Activated T-helper 9 cell treated with anti-CD3 and anti-CD28 coated beads, Interleukin-2, amount 50 U/mL, for 16 hours (primary cell): ENCODE data around the gene TMEM266.
A peak's percentile ranks its signal among the peaks of the same experiment; 100 is the strongest.
"Not testable (repeated sequence)": the region's sequence is repeated elsewhere in the genome, so short reads cannot be mapped to it uniquely, and the experiment has no call there.

Source experiments
- DNase-seq: peaks from one replicate; pipeline ENCODE4 v3.0.0-alpha.2; 2020; ENCODE audit warnings: low read depth

TMEM266 gene, protein sequence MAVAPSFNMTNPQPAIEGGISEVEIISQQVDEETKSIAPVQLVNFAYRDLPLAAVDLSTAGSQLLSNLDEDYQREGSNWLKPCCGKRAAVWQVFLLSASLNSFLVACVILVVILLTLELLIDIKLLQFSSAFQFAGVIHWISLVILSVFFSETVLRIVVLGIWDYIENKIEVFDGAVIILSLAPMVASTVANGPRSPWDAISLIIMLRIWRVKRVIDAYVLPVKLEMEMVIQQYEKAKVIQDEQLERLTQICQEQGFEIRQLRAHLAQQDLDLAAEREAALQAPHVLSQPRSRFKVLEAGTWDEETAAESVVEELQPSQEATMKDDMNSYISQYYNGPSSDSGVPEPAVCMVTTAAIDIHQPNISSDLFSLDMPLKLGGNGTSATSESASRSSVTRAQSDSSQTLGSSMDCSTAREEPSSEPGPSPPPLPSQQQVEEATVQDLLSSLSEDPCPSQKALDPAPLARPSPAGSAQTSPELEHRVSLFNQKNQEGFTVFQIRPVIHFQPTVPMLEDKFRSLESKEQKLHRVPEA

DNA sequence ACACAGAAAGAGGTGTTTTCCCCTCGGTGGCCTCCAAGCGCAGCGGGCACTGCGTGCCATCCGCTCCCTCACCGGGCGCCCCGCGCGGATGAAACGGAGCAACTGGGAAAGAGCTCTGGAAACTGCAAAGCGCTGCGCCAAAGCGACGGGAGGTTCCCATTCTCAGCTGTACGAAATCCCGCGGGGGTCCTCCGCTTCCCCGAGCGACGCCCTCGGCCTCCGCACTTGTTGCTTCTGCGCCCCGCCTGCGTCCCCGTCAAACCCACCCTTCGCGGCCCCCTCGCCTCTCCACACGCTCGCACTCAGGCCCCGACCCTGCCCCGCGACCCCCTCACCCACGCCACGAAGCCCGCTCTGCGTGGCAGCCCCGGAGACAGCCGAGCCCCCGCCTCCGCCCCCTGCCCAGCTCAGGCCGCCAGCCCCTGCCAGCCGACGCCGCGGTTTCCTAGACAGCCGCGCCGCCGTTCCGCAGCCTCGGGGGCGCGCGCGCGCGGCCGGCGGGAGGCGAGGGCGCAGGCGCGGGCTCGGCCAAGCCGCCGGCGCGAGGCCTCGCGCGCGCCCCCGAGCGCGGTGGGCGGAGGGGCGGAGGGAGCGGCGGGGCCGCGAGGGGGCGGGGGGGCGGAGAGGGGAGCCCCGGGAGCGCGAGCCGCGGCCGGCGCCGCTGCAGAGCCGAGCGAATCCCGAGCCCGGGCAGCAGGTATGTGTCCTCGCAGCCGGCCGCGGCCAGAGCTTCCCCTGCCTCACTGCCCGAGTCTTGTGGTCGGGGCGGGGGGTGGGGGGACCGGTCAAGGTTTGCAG lies at the start of gene TMEM266:
Gene TMEM266 (plus strand): TSS at position 666 of the 798 bp plus-strand sequence. CDS start 74,279 bp downstream, outside the sequence.
- no peak for DNase-seq

DNA sequence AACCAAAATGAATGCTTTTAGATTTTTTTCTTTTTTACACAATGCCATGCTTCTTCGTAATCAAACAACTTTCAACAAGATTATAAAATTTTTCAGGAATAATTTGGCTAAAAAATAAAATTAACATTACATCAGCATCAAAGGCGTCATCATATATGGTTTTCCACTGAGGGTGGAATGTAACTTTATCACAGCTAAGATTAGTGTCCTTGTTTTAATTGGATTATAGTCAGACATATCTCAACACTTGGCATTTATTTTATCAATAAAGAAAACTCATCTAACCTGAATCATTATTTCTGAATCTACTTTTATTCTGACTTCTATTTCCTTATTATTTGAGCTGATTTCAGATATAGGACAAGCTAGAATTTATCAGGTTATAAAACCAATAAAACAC lies 49.2 kb upstream of the TMEM266 start:
- no peak for DNase-seq

DNA sequence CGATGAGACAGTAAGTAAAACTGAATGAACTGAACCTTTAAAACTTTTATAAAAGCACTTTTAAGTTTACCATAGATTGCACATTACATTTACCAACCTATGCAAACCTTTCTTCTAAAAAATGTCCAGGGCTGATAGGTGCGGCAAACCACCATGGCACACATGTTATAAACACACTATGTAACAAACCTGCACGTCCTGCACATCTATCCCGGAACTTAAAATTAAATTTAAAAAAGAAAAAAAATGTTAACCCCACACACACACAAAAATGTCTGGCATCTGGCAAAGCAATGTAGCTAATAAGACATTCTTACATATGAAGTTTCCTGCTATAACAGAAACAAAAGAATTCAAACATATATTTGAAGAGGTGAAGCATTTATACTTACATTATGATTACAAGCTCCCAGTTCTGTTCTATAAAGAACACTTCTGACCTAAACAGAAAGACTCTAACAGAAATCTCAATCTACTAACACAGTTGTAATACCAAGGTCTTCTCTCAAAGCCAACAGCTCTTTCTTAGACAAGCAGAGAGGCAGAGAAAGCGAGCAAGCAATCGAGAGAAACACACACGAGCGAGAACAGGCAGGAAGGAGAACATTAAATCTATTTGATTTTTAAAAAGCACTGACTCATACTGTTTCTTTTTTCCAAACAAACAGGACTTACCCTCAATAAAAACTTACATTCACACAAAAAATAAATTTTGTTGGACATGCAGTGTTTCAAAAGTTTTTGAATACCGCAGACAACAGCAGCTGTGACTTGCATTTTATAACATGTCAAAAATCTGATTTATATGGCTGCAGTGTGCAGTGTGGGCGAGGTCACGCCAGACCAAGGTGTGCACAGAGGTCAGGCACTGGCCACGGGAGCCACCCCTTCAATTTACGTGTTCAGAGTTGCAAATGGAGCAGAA lies 47.9 kb upstream of the TMEM266 start, which contains the start of gene NRG4:
Gene NRG4 (minus strand): TSS at position 798 of the 925 bp plus-strand sequence. CDS start 1,194 bp downstream, outside the sequence.
- DNase-seq = no peak

DNA sequence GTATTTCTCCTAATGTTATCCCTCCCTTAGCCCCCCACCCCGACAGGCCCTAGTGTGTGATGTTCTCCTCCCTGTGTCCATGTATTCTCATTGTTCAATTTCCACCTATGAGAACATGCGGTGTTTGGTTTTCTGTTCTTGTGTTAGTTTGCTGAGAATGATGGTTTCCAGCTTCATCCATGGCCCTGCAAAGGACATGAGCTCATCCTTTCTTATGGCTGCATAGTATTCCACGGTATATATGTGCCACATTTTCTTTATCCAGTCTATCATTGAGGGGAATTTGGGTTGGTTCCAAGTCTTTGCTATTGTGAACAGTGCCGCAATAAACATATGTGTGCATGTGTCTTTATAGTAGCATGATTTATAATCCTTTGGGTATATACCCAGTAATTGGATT lies 46.3 kb upstream of the TMEM266 start:
- not testable (repeated sequence) for DNase-seq

DNA sequence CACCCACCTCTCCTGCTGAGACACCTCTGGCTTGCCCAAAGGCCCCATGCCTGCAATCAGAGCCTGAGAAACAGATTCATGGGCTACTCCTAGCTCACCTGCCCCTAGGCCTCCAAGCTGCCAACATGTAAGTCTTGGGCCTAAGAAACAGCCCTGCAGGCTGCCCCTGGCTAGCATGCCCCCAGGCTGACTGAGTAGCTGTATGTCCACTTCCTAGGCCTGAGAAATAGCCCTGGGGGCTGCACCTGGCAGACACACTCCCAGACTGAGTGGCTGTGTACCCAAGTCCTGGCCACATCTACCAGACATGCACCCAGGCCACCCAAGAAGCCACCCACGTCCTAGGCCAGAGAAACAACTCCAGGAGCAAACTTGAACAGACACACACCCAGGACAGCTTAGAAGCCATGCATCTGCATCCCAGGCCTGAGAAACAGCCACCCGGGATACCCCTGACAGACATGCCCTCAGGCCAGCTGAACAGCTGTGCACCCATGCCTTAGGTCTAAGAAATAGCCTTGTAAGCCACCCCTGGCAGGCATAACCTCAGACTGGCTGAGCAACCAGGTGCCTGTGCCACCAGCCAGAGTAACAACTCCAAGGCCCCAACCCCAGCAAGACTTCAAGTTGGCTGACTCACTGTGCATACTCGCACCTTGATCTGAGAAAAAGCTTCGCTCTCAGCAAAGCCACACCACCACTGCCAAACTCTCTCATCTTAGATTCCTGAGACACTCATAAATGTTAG lies 35.6 kb upstream of the TMEM266 start:
- no peak for DNase-seq

DNA sequence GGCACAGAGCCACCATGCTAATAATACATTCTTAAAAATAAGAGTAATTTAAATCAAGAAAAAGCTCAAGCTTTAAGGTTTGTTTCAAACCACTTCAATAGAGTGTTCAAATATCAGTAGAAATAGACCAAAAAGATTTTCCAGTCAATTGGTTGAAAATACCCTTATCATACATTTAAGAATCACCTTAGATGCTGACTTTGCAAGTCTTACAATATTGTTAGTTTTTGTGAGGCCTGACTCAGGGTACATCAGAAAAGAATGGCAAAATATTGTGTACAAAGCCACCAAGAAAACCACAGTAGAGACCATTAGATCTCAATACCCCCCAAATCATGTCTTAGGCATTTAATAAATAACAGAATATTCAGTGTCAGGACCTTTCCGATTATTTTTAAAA lies 27.7 kb upstream of the TMEM266 start:
- DNase-seq = no peak

DNA sequence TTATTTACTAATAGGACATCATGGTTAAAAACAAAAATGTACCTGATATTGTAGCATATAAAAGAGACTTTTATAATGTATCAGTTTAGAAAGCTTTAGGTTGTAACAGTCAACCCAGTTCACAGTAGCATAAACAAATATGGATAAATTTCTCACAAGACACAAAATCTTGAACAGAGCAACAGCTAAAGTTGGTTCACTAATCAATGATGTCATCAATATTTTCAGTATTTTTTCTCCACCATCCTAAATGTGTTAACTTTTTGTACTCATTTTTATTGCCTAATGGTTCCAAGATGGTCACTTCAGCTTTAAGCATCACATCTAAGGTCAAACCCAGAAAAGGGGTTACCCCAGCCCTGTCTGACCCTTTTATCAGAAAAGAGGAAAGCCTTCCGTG lies 26.3 kb upstream of the TMEM266 start:
- DNase-seq = no peak

DNA sequence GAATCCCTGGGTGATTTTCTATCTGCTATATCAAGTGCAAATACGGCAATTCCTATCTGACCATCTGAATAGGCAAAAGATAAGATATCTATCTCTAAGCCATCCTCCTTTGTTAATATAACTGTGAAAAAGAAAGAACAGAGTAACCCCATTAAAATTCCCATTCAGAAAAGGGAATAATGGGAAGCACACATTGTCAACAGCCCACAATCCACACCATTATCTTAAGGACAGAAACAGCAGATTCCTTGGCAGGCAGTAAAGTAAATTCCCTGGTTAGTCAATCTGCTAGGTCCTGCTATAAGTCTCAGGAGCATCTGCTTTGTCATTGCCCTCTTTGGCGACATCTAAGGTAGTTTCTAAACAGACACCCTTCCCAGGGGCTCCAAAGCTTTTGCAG lies 25.7 kb upstream of the TMEM266 start:
- DNase-seq = no peak

DNA sequence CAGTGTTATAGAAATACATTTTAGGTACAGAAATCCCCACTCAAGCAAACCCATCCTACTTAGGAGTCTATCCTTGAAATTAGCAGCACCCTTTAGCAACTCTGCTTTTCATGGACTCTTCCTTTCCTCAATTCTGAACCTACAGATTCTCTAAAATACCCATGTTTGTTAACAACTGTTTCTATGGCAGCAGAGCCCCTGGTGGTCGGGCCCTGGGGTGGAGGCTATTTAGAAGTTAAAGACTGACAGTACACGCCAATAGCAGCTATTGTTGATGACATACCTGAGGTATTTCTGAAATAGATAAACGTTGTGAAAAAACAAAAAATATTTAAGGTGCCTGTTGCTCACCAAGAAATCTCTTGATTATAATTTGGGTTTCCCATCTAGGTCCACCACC lies 24.2 kb upstream of the TMEM266 start:
- no peak for DNase-seq

DNA sequence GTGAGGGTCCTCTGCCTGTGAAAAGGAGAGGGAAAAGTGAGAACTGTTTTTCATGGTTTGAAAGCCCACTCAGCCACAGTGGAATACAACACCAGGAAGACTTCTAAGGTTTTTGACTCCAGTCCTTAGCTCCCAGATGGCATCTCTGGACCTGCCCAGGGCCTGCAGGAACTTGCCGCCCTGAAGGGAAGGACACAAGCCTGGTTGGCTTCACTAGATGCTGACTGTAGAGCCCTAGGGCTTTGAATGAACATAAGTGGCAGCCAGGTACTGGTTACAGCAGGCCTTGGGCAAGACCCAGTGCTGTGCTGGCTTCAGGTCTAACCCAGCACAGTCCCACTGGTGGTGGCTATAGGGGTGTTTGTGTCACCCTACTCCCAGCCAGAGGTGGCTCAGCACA lies 21.3 kb upstream of the TMEM266 start:
- no peak for DNase-seq

DNA sequence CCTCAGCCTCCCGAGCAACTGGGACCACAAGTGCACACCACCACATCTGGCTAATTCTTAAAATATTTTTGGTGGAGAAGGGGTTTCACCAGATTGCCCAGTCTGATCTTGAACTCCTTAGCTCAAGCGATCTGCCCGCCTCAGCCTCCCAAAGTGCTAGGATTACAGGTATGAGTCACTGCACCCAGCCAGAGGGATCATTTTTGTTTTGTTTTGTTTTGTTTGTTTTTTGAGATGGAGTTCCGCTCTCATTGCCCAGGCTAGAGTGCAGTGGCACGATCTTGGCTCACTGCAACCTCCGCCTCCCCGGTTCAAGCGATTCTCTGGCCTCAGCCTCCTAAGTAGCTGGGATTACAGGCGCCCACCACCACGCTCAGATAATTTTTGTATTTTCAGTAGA lies 5.6 kb upstream of the TMEM266 start:
- DNase-seq = not testable (repeated sequence)

DNA sequence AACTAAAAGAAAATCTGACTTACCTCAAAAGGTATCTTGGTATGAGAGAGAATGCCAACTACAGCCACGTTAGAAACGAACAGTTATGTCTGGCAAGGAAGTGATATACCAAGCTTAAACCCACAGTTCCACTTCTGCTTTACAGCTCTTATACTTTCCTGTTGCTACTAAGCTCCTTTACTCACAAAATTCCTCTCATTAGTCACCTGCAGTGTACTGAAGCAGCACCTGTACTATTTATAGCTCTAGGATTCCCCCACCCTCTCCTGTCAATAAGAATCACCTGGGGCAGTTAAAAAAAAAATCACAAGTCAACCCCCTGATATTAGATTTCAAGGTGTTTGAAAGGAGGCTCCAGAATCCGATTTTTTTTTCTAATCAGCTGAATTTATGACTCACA lies 2.9 kb upstream of the TMEM266 start:
- DNase-seq = no peak

DNA sequence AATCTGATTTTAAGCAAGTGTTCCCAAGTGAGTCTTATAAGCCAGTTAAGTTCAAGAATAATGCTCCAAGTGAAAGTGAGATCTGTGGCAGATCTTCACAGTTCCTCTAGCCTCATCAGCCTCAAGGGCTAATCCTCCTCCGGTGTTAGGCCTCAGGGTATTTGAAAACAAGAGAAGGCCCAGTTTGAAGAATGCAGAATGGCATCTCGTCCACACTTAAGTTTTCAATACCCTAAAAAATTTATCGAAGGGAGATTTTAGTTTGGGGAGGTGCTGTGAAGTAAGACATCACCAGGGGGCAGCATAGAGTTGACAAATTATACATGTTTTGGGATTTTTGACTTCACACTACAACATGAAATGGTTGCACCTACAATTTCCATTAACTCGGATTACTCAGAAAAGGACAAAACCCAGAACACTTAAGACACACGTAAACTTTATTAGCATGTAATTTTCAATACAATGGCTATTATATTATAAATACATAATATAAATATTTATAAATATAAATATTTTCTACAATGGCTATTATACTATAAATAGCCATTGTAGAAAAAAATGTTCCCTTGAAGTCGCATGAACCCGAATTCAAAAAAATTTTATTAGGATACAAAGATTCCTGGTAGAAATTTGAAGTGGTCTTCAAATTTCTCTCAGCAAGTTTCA lies 2.3 kb upstream of the TMEM266 start:
- DNase-seq = no peak

DNA sequence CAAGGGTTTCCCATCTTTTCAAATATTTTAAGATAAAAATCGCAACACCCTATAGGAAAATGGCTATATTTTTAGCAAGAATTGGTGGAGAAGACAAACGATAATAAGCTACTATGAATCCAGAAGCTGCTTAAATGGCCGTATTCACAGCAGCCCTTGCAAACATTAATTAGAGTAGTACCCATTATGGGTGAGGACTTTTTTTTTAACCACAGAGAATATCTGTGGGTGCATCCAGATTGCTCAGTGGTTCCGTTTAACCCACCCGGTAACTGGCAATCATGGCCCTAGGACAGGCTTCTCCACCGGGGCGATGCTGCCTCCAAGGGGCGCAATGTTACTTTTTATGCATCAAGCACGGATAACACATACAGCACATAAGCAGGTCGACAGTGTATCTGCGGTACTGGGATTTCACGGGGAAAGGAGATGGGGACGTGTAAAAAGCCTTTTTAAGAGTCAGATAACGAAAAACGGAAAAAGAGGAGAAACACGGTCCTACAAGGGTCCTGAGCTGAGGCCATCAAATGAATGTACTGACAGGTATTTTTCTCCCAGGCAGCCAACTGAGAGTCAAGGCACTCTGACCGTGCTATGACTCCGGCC lies 968 bp upstream of the TMEM266 start:
- no peak for DNase-seq

DNA sequence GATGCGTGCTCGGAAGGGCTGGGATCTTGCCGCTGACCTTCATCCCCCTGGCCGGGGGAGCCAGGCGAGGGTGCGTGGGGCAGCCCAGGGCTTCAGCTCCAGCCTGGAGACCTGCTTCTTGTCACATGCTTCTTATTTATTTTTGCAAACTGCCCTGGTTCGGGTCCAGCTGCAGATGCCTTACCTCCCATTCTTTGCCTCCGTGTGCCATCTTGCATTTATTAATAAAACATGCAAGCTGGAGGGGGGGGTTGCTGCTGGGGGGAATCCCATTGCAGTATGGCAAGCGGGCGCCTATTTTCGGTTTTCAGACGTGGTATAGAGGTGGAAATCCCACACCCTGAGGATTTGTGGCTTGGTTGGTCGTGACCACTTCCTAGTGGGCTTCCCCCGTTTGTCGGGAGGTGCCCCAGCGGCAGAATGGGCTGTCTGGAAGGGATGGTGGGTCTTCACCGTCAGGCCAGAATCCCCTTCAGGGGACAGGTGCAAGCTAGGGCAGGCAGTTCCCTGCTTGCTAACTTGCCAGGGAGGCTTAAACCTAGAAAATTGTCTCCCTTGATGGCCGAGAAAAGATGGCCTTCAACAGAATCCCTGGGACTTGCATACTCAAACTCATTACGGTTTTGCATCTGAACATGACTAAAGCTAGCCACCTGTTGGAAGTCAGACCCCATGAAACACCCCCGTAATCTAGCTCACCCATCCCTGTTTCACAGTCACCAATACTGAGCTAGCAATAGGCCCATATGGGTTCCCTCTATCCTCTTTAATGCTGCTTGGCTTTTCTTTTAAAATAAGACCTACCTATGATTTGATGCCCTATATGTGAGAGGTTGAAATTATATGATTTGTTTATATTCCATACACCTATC lies 569 bp downstream of the TMEM266 start:
- DNase-seq = peak; percentile 16

DNA sequence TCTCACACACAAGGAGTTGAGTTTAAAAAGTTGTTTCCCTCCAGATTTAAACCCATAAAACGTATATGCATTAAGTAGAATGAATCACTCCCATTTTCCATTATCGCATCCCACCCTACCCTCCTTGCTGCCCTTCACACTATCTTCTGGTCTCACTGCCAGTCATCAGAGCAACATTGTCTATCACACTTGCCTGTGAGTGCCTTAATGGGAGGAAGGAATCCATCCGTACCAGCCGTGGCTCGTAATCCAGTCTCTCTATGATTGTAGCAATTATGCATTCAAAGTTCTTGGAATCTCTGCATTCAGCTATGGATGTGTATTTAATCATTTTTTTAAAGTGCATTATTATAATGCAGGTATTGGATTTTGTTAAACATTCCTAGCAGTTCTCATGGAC lies 1.9 kb downstream of the TMEM266 start:
- DNase-seq = no peak

DNA sequence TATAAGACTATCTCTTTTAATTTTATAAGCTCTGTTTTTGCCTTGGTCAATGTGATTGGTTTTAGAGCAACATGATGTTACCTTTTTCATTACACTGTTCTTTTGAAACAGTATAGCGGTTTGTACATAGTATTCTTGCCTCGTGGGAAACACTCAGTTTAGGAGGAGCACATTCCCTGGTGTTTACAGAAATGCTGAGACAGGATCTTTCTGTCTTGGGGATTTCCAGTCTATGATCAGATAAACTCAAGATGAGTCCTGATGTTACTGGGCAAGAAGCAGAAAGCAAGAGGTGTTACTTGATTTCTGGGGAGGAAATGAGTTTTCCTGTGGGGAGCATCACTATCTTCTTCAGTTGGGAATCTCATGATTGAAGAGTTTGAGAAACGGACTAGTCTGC lies 2.5 kb downstream of the TMEM266 start:
- no peak for DNase-seq

DNA sequence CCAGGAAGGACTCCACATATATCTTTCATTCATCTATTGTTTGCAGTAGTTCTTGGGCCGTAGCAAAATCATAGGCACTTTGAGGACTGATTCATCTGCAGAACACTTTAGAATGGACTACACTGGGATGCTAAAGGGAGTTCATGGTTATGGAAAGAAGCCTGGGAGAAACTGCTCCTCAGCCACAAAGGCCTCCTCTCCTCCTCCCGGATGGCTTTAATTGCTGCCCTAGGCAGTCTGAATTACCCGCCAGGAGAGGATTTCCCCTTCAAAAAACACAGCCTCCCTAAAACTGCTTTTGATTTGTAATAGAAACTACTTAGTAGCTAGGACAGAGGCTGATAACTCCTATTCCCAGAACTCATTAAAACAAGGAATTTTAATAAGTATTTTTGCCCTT lies 4.6 kb downstream of the TMEM266 start:
- DNase-seq = no peak

DNA sequence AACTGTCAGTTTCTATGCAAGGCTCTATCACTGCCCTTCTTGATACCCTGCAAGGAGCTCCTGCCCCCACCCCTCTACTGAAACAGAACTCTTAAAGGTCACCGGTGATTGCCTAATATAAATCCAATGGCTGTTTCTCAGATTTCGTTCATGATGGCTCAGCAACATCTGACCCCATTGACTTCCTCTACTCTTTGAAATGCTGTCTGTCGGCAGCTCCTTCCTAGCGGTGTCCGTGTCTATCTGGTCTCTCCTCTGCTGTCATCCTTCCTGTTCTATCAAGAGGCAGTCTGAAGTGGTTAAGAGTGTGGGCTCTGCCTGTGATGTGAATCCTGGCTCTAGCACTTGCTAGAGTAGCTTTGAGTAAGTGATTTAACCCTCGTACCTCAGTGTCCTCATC lies 5.5 kb downstream of the TMEM266 start:
- no peak for DNase-seq
